HepG2 (cell line): ENCODE data around the gene RAB11FIP5. TPM values are rescaled to one million over a fixed set of nuclear protein-coding genes. Genes with fewer than 3 reads are reported as not detected.

Experiments
- CEBPB ChIP-seq: IDR thresholded peaks from 2 replicates; pipeline ENCODE4 v1.6.1; 2011; ENCODE audit warnings: low read depth, low read length, improper control_type of control experiment, borderline replicate concordance
- CHD4 ChIP-seq: fragments of 200-600 bp; sonication (generic); IDR thresholded peaks from 2 replicates; pipeline ENCODE4 v1.7.0; 2017; ENCODE audit warnings: mild to moderate bottlenecking, low read length, borderline replicate concordance
- FOSL2 ChIP-seq: sonication (generic); formaldehyde crosslinking; IDR thresholded peaks from 2 replicates; pipeline ENCODE4 v1.4.0; 2020; ENCODE audit warnings: missing genetic modification reagents
- HOXD1 ChIP-seq: sonication (generic); formaldehyde crosslinking; IDR thresholded peaks from 2 replicates; pipeline ENCODE4 v1.5.0; 2020; ENCODE audit warnings: missing genetic modification reagents
- MXI1 ChIP-seq: IDR thresholded peaks from 3 replicates; pipeline ENCODE4 v1.6.1; 2012; ENCODE audit warnings: low read depth, low read length, inconsistent platforms, borderline replicate concordance
- NFE2 ChIP-seq: sonication (generic); formaldehyde crosslinking; IDR thresholded peaks from 2 replicates; pipeline ENCODE4 v1.4.0; 2020; ENCODE audit warnings: missing genetic modification reagents
- PHF20 ChIP-seq: sonication (generic); formaldehyde crosslinking; IDR thresholded peaks from 2 replicates; pipeline ENCODE4 v1.5.0; 2020; ENCODE audit warnings: mild to moderate bottlenecking, missing genetic modification reagents
- SIN3B ChIP-seq: fragments of 150-350 bp; IDR thresholded peaks from 2 replicates; pipeline ENCODE4 v1.6.1; 2014; ENCODE audit warnings: low read length
- TARDBP ChIP-seq: sonication (generic); formaldehyde crosslinking; IDR thresholded peaks from 2 replicates; pipeline ENCODE4 v1.8.0; 2022; ENCODE audit warnings: mild to moderate bottlenecking, missing genetic modification reagents
- ZIK1 ChIP-seq: sonication (generic); formaldehyde crosslinking; IDR thresholded peaks from 2 replicates; pipeline ENCODE4 v1.5.0; 2020; ENCODE audit warnings: mild to moderate bottlenecking, low read depth, missing genetic modification reagents, borderline replicate concordance
- ZNF550 ChIP-seq: sonication (generic); formaldehyde crosslinking; IDR thresholded peaks from 2 replicates; pipeline ENCODE4 v1.4.0; 2020; ENCODE audit warnings: mild to moderate bottlenecking, missing genetic modification reagents, borderline replicate concordance
- ZNF850 ChIP-seq: sonication (generic); formaldehyde crosslinking; conservative IDR thresholded peaks from 2 replicates; pipeline ENCODE4 v1.9.0; 2021; ENCODE audit warnings: mild to moderate bottlenecking, missing genetic modification reagents
- polyA plus RNA-seq, 8 experiments: library from polyadenylated mRNA; depleted of rRNA in 3 of 8; stranded (reverse) in 7 of 8; unstranded in 1 of 8; fragments of >200 nt; fragmentation: Illumina TruSeq in 4 of 8; extraction: Trizol in 4 of 8; gene quantifications; 2 replicates each; pipeline versions ENCODE4 v1.2.1 to v1.2.3, GENCODE V29; 2011 to 2016; ENCODE audit warnings: low read depth in 4 of 8, missing spikeins in 1 of 8, mixed read lengths in 1 of 8; ENCODE audit not compliant: insufficient read depth in 1 of 8
- total RNA-seq, 5 experiments: library from RNA; depleted of rRNA; stranded (reverse); fragments of >200 nt; fragmentation: Illumina TruSeq; extraction: Trizol; gene quantifications; 2 replicates each; pipeline ENCODE4 v1.2.3, GENCODE V29; 2016; ENCODE audit warnings: low read depth in 1 of 5
- TF ChIP-seq, protein P1 (sequence below): sonication (generic); formaldehyde crosslinking; IDR thresholded peaks from 2 replicates; pipeline ENCODE4 v1.9.0; 2022; ENCODE audit warnings: low read depth, missing genetic modification reagents
- TF ChIP-seq, protein P2 (sequence below): sonication (generic); formaldehyde crosslinking; IDR thresholded peaks from 2 replicates; pipeline ENCODE4 v1.8.0; 2022; ENCODE audit warnings: mild to moderate bottlenecking, missing genetic modification reagents; ENCODE audit not compliant: insufficient replicate concordance
- TF ChIP-seq, protein P3 (sequence below): sonication (generic); formaldehyde crosslinking; IDR thresholded peaks from 2 replicates; pipeline ENCODE4 v1.5.0; 2020; ENCODE audit warnings: mild to moderate bottlenecking, missing genetic modification reagents, borderline replicate concordance
- TF ChIP-seq, protein P4 (sequence below): sonication (generic); formaldehyde crosslinking; IDR thresholded peaks from 2 replicates; pipeline ENCODE4 v1.4.0; 2020; ENCODE audit warnings: missing genetic modification reagents, mild to moderate bottlenecking, borderline replicate concordance

The RAB11FIP5 gene
- total and polyA plus RNA-seq, 2 of the 13 experiments (the other 11 are each of a cell fraction or from before 2014, with no cell fraction given): 9.4 to 22.9 TPM

DNA sequence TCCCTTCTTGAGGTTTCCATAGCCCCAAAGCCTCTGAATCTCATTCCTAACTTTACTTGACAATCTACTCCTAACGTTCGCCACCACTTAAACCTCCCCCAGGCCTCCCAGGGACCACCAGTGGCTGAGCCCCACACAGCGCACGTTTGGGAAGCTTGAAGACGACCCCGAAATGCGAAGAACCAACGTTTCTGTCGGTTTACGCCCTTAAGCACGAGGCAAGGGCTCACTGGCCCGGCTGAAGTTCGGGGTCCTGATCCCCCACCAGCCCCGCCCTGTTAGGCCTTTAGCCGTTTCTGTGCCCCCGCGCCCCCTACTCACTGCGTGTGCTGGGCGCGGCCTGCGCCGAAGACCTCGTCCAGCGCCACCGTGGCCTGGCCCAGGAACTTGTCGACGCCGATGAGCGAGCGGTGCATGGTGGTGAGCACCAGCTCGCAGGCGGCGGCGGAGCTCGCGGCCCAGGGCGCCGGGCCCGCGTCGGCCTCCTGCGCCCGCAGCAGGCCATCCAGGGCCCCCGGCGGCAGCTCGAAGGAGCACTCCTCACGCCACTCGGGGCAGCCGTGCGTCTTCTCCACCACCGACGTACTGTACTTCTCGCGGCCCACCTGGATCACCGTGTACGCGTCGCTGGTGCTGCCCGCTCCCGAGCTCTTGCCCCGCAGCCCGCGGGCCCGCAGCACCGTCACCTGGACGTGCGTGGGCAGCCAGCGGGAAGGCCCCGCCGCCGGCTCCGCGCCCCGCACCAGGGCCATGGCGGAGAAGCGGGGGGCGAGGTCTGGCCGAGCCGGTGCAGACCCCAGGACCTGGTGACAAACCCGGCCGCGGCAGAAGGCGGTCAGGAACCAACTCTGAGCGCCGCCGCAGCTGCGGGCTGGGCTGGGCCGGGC, 479 bp downstream of the RAB11FIP5 start (continued):
- TF ChIP-seq, protein P1, sequence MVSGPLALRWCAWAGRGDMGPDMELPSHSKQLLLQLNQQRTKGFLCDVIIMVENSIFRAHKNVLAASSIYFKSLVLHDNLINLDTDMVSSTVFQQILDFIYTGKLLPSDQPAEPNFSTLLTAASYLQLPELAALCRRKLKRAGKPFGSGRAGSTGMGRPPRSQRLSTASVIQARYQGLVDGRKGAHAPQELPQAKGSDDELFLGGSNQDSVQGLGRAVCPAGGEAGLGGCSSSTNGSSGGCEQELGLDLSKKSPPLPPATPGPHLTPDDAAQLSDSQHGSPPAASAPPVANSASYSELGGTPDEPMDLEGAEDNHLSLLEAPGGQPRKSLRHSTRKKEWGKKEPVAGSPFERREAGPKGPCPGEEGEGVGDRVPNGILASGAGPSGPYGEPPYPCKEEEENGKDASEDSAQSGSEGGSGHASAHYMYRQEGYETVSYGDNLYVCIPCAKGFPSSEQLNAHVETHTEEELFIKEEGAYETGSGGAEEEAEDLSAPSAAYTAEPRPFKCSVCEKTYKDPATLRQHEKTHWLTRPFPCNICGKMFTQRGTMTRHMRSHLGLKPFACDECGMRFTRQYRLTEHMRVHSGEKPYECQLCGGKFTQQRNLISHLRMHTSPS (CRISPR knock-in tag): peak; percentile 50; the same call in 1 of the 2 replicates
- TF ChIP-seq CEBPB: no peak
- TF ChIP-seq, protein P2, sequence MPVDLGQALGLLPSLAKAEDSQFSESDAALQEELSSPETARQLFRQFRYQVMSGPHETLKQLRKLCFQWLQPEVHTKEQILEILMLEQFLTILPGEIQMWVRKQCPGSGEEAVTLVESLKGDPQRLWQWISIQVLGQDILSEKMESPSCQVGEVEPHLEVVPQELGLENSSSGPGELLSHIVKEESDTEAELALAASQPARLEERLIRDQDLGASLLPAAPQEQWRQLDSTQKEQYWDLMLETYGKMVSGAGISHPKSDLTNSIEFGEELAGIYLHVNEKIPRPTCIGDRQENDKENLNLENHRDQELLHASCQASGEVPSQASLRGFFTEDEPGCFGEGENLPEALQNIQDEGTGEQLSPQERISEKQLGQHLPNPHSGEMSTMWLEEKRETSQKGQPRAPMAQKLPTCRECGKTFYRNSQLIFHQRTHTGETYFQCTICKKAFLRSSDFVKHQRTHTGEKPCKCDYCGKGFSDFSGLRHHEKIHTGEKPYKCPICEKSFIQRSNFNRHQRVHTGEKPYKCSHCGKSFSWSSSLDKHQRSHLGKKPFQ (CRISPR knock-in tag): no peak
- TF ChIP-seq ZIK1 (CRISPR knock-in tag): peak; percentile 97; the same call in 1 of the 2 replicates
- TF ChIP-seq TARDBP (CRISPR knock-in tag): no peak
- no peak for TF ChIP-seq NFE2
- no peak for TF ChIP-seq CHD4
- TF ChIP-seq ZNF850 (CRISPR knock-in tag): no peak
- TF ChIP-seq ZNF550 (CRISPR knock-in tag): no peak; the same call in 1 of the 2 replicates
- no peak for TF ChIP-seq SIN3B
- TF ChIP-seq, protein P3, sequence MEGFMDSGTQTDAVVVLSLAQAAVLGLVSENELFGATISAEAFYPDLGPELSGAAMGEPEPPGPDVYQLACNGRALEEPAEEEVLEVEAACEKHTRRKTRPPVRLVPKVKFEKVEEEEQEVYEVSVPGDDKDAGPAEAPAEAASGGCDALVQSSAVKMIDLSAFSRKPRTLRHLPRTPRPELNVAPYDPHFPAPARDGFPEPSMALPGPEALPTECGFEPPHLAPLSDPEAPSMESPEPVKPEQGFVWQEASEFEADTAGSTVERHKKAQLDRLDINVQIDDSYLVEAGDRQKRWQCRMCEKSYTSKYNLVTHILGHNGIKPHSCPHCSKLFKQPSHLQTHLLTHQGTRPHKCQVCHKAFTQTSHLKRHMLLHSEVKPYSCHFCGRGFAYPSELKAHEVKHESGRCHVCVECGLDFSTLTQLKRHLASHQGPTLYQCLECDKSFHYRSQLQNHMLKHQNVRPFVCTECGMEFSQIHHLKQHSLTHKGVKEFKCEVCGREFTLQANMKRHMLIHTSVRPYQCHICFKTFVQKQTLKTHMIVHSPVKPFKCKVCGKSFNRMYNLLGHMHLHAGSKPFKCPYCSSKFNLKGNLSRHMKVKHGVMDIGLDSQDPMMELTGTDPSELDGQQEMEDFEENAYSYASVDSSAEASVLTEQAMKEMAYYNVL (CRISPR knock-in tag): no peak
- 0 out of 2 replicates have a peak, but pooled peaks have one; percentile 38 for TF ChIP-seq HOXD1 (CRISPR knock-in tag)
- peak; percentile 16; the same call in 1 of the 3 replicates for TF ChIP-seq MXI1
- 0 out of 2 replicates have a peak, but pooled peaks have one; percentile 14 for TF ChIP-seq FOSL2
- TF ChIP-seq, protein P4, sequence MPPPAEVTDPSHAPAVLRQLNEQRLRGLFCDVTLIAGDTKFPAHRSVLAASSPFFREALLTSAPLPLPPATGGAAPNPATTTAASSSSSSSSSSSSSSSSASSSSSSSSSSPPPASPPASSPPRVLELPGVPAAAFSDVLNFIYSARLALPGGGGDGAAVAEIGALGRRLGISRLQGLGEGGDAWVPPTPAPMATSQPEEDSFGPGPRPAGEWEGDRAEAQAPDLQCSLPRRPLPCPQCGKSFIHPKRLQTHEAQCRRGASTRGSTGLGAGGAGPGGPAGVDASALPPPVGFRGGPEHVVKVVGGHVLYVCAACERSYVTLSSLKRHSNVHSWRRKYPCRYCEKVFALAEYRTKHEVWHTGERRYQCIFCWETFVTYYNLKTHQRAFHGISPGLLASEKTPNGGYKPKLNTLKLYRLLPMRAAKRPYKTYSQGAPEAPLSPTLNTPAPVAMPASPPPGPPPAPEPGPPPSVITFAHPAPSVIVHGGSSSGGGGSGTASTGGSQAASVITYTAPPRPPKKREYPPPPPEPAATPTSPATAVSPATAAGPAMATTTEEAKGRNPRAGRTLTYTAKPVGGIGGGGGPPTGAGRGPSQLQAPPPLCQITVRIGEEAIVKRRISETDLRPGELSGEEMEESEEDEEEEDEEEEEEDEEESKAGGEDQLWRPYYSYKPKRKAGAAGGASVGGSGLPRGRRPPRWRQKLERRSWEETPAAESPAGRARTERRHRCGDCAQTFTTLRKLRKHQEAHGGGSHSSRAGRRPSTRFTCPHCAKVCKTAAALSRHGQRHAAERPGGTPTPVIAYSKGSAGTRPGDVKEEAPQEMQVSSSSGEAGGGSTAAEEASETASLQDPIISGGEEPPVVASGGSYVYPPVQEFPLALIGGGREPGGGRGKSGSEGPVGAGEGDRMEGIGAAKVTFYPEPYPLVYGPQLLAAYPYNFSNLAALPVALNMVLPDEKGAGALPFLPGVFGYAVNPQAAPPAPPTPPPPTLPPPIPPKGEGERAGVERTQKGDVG: no peak
- peak; percentile 39; the same call in 1 of the 2 replicates for TF ChIP-seq PHF20 (CRISPR knock-in tag)
